ENCODE measurements around the gene TAX1BP3.

Gene TAX1BP3

GRCh38 chr17:3645310-3645709 lies 23.1 kb downstream of the TAX1BP3 start:
- Histone ChIP-seq H3K79me2 (ENCODE audit: low read length) (no peaks in the 10 kb centered on the region), H3K4me1 (ENCODE audit: low read length) (no peaks in the 10 kb centered on the region), H4K20me1 (ENCODE audit: insufficient read depth, low read length) (no peaks in the 10 kb centered on the region), H3K27me3 (replicated peaks; ENCODE audit: insufficient read depth, low read length) (no peaks in the 10 kb centered on the region), H3K9ac (ENCODE audit: low read length) (no peak overlapping the region), H2AFZ (ENCODE audit: low read length) (no peak overlapping the region), H3K9me2 (replicated peaks; ENCODE audit: insufficient read depth, low read length) (no peaks in the 10 kb centered on the region), H3K36me3 (replicated peaks; ENCODE audit: insufficient read depth, low read length) (no peaks in the 10 kb centered on the region), H3K9me3 (replicated peaks; ENCODE audit: insufficient read depth, low read length) (no peaks in the 10 kb centered on the region), H3K4me2 (ENCODE audit: low read depth, low read length) (no peak overlapping the region), H3K27ac (ENCODE audit: low read length) (no peak overlapping the region), H3F3A (ENCODE audit: insufficient read depth, low read length) (no peaks in the 10 kb centered on the region; the same call in 1 of the 2 replicates), H3K4me3 (ENCODE audit: low read length) (no peak overlapping the region)
- no peak for DNase-seq
- TF ChIP-seq EZH2 (optimal IDR thresholded peaks at IDR 0.05; ENCODE audit: low read depth, low read length) (no peak), CTCF (IDR thresholded peaks at IDR 0.05; ENCODE audit: low read length) (no peak), EZH2phosphoT487 (IDR thresholded peaks at IDR 0.05; ENCODE audit: low read length) (no peak)

- TF ChIP-seq EZH2 (optimal IDR thresholded peaks at IDR 0.05; ENCODE audit: low read depth, low read length) (no peak), EZH2phosphoT487 (IDR thresholded peaks at IDR 0.05; ENCODE audit: low read length) (no peak), CTCF (IDR thresholded peaks at IDR 0.05; ENCODE audit: low read length) (no peak)
- Histone ChIP-seq H3K9ac (ENCODE audit: low read length) (no peak overlapping the region), H3K79me2 (ENCODE audit: low read length) (no peaks in the 10 kb centered on the region), H3K27me3 (replicated peaks; ENCODE audit: insufficient read depth, low read length) (no peaks in the 10 kb centered on the region), H3K4me3 (ENCODE audit: low read length) (no peak overlapping the region), H3K4me1 (ENCODE audit: low read length) (peaks cover 4% of the 10 kb centered on the region; the same call in 1 of the 2 replicates), H3K36me3 (replicated peaks; ENCODE audit: insufficient read depth, low read length) (no peaks in the 10 kb centered on the region), H2AFZ (ENCODE audit: low read length) (no peak overlapping the region), H3K9me3 (replicated peaks; ENCODE audit: insufficient read depth, low read length) (no peaks in the 10 kb centered on the region), H3F3A (ENCODE audit: insufficient read depth, low read length) (peaks cover 6% of the 10 kb centered on the region), H3K27ac (ENCODE audit: low read length) (no peak overlapping the region), H3K9me2 (replicated peaks; ENCODE audit: insufficient read depth, low read length) (no peaks in the 10 kb centered on the region), H4K20me1 (ENCODE audit: insufficient read depth, low read length) (no peaks in the 10 kb centered on the region), H3K4me2 (ENCODE audit: low read depth, low read length) (no peak overlapping the region)
- DNase-seq: no peak
Observed at GRCh38 chr17:3643889-3644349, 24.5 kb downstream of the TAX1BP3 start.

GRCh38 chr17:3641717-3642486 lies 26.5 kb downstream of the TAX1BP3 start:
- no peak overlapping the region for H3K4me3 ChIP-seq (ENCODE audit: low read length)
- H3K9me3 ChIP-seq (replicated peaks; ENCODE audit: insufficient read depth, low read length): no peaks in the 10 kb centered on the region
- H3F3A ChIP-seq (ENCODE audit: insufficient read depth, low read length): peaks cover 6% of the 10 kb centered on the region
- no peaks in the 10 kb centered on the region for H3K27me3 ChIP-seq (replicated peaks; ENCODE audit: insufficient read depth, low read length)
- H3K4me2 ChIP-seq (ENCODE audit: low read depth, low read length): no peak overlapping the region
- H3K9ac ChIP-seq (ENCODE audit: low read length): no peak overlapping the region
- H3K9me2 ChIP-seq (replicated peaks; ENCODE audit: insufficient read depth, low read length): no peaks in the 10 kb centered on the region
- no peaks in the 10 kb centered on the region for H3K36me3 ChIP-seq (replicated peaks; ENCODE audit: insufficient read depth, low read length)
- no peak overlapping the region for H3K27ac ChIP-seq (ENCODE audit: low read length)
- H4K20me1 ChIP-seq (ENCODE audit: insufficient read depth, low read length): no peaks in the 10 kb centered on the region
- DNase-seq: no peak
- peaks cover 4% of the 10 kb centered on the region; the same call in 1 of the 2 replicates for H3K79me2 ChIP-seq (ENCODE audit: low read length)
- no peak overlapping the region for H2AFZ ChIP-seq (ENCODE audit: low read length)
- no peak for TF ChIP-seq CTCF (IDR thresholded peaks at IDR 0.05; ENCODE audit: low read length)
- no peak for TF ChIP-seq EZH2 (optimal IDR thresholded peaks at IDR 0.05; ENCODE audit: low read depth, low read length)
- TF ChIP-seq EZH2phosphoT487 (IDR thresholded peaks at IDR 0.05; ENCODE audit: low read length): no peak
- peaks cover 4% of the 10 kb centered on the region; the same call in 1 of the 2 replicates for H3K4me1 ChIP-seq (ENCODE audit: low read length)
